H54 (cell line): Measurements from ENCODE around the gene SCN3B.

Source experiments
- DNase-seq: peaks from one replicate; pipeline ENCODE4 v3.0.0; 2011; ENCODE audit warnings: low spot score, mixed read lengths; ENCODE audit not compliant: insufficient read length
- FAIRE-seq: peaks from 3 replicates; lab custom pipeline; 2011; peaks lifted over from hg19 to GRCh38; lab: Jason Lieb, UNC
- POLR2A ChIP-seq: IDR thresholded peaks from 2 replicates; pipeline ENCODE4 v1.6.1; 2011; ENCODE audit warnings: low read depth, mild to moderate bottlenecking, low read length

Gene SCN3B

DNA sequence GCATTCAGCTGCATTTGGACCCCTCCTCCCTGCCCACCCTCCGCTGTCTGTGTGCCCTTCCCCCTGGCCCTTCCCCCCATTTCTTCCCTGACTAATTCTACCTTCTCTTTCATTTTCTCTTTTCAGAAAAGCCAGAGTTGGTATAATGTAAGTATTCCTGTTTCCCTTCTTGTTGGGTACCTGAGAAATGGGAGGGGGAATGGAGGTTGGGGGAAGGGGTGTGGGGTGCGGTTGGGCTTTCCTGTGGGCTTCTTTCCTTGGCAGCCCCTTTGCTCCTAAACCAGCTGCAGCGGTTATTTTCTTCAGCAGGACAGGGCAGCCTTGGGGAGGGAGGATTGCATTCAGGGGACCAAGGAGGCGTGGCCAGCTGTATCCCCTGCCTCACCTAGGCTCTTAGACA lies 70.2 kb downstream of the SCN3B start:
- TF ChIP-seq POLR2A = no peak
- FAIRE-seq (no peak), DNase-seq (no peak)

DNA sequence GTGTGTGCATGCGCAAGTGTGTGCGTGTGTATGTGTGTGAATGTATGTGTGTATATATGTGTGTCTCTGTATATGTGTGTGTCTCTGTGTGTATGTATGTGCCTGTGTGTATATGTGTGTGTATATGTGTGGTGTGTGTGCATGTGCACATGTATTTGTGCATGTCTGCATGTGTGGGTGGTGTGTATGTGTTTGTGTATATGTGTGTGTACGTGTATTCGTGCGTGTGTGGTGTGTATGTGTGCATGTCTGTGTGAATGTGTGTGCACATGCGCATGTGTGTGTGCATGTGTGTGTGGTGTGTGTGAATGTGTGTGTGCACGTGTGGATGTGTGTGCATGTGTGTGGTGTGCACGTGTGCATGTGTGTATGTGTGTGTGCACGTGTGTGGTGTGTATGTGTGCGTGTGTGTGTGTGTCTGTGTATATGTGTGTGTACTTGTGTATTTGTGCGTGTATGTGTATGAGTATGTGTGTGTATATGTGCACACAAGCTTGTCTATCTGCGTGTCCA lies 71.4 kb downstream of the SCN3B start:
- peak; percentile 23 for FAIRE-seq
- no peak for DNase-seq
- TF ChIP-seq POLR2A = no peak

DNA sequence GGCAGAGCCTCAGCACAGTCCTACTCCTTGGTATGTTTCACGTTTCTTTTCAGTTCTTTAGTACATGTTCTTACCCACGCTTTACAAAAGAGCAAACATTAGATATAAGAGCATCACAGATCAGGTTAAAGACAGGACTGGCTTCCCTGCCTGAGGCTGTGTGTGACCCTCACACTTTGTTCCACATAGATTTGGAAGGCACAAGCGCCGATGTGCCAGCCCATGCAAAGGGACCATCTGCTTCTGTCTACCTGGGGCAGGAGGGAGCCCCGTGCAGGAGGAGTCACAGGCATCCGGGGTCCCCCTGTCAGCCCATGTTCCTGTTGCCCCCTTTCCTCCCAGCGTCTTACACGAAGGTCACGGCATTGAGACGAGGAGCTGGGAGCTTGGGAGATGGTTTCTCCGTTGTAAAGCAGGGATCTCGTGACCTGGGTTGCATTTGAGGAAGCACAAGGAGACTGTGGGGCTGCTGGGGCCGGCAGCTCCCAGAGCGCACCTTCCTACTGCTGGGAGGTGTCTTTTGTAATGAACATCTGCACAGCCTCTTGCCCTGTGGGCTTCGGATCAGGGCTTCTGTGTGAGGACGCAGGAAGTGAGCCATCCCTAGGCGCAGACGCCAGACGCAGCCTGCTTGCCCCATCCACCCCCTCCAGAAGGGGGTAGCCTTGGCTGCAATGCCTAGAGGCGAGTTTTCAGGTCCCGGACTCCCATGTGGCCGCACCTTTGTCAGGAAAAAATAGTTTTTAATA lies 72.6 kb downstream of the SCN3B start:
- no peak for TF ChIP-seq POLR2A
- FAIRE-seq (no peak), DNase-seq (no peak)

DNA sequence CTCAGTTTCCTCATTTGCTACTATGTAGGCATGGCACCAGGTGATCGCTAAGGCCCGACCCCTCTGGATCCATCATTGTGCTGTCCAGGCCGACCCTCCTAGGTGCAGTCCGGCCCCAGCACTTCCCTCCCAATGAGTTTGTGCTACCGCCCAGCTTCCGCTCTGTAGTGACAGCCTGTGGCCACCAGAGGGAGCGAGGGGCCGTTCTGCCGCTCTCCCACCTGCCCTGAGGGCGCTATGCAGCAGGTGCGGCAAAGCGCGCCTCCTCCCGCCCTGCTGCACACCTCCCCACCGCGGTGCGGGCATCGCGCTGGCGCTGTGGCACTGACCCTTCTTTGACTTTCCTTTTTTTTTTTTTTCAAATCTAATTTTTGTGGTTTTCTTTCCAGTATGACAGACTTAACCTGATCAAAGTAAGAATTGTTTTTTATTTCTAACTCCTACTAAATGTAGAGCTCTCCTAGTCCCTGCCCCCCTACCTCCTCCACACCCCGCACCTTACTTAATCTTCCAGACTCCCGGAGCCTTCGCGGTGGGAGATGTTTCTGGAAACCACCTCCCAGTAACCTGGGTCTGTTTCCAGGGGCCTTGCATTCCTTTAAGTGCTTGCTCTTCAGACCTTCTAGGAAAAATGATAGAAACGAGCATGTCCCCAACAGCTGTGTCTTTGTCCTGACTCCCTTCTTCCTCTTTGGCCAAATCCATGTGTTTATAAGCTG lies 73.7 kb downstream of the SCN3B start:
- FAIRE-seq = no peak
- DNase-seq = peak; percentile 45
- TF ChIP-seq POLR2A = no peak

DNA sequence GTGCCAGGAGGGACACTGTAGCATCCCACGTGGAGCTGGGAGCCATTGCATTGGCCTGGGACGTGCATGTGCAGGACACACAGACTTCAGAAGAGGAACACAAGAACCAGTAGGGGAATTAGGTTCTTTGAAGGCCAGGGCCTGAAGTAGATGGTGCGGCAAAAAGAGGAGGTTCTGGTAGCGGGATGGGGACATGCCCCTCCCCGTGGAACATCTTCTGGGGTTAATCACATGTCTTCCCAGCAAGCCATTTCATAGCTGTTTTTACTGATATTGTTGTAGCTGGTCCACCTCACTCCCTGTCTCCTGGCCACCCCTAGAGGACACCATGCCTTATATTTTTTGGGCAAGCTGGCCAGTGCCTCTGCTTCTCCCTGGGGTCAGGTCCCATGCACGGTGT lies 74.3 kb downstream of the SCN3B start:
- DNase-seq = no peak
- no peak for FAIRE-seq
- TF ChIP-seq POLR2A = no peak

DNA sequence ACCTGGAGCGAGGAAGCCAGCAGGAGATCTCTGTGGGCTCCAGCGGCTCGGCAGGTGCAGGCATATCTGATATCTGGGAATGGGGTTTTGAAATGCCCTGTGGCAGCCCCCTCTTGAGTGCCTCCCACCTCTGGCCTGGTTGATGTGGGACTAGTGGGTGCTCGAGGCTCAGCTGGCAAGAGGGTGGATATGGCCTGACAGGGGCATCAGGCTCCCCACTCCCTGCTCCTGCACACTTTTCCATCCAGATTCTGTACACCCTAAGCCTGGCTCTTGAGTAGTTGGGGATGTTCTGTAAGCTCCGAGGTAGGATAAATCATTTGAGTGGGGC lies 75.0 kb downstream of the SCN3B start:
- no peak for TF ChIP-seq POLR2A
- FAIRE-seq (no peak), DNase-seq (no peak)
